IPS-NIHi7 (cell line): ENCODE data around the gene ZNF804A.

Source experiments
- DNase-seq: peaks from one replicate; pipeline ENCODE4 v3.0.0; 2012; ENCODE audit warnings: mixed read lengths; ENCODE audit errors: extremely low spot score

Gene ZNF804A

GRCh38 chr2:184598316-184599053 lies at the start of gene ZNF804A:
TSS of gene ZNF804A (plus strand) at chr2:184598529. CDS start at chr2:184598960, 431 bp downstream.
- peak; percentile 54 for DNase-seq

- no peak for DNase-seq
Observed at GRCh38 chr2:184549153-184549552, 49.2 kb upstream of the ZNF804A start.

- no peak for DNase-seq
Observed at GRCh38 chr2:184551626-184552025, 46.7 kb upstream of the ZNF804A start.

GRCh38 chr2:184554736-184555135 lies 43.6 kb upstream of the ZNF804A start:
- DNase-seq = no peak

GRCh38 chr2:184555352-184555751 lies 43.0 kb upstream of the ZNF804A start:
- DNase-seq = no peak

- DNase-seq = no peak
Observed at GRCh38 chr2:184556639-184557038, 41.7 kb upstream of the ZNF804A start.

- DNase-seq = no peak
Observed at GRCh38 chr2:184558713-184559464, 39.4 kb upstream of the ZNF804A start.

- no peak for DNase-seq
Observed at GRCh38 chr2:184560603-184561002, 37.7 kb upstream of the ZNF804A start.

- no peak for DNase-seq
Observed at GRCh38 chr2:184562532-184562931, 35.8 kb upstream of the ZNF804A start.

GRCh38 chr2:184564092-184564491 lies 34.2 kb upstream of the ZNF804A start:
- no peak for DNase-seq

- DNase-seq = no peak
Observed at GRCh38 chr2:184566716-184567115, 31.6 kb upstream of the ZNF804A start.

GRCh38 chr2:184577056-184577455 lies 21.3 kb upstream of the ZNF804A start:
- DNase-seq = no peak

- no peak for DNase-seq
Observed at GRCh38 chr2:184577743-184578142, 20.6 kb upstream of the ZNF804A start.

- no peak for DNase-seq
Observed at GRCh38 chr2:184579226-184579625, 19.1 kb upstream of the ZNF804A start.

- DNase-seq = no peak
Observed at GRCh38 chr2:184581391-184581790, 16.9 kb upstream of the ZNF804A start.

GRCh38 chr2:184589261-184589660 lies 9.1 kb upstream of the ZNF804A start:
- no peak for DNase-seq

GRCh38 chr2:184596819-184597411 lies 1.4 kb upstream of the ZNF804A start:
- DNase-seq = no peak

GRCh38 chr2:184597571-184597991 lies 748 bp upstream of the ZNF804A start:
- peak; percentile 40 for DNase-seq

GRCh38 chr2:184598002-184598315 lies 370 bp upstream of the ZNF804A start:
- DNase-seq = no peak

GRCh38 chr2:184599054-184599871 lies 934 bp downstream of the ZNF804A start:
- DNase-seq = no peak

- no peak for DNase-seq
Observed at GRCh38 chr2:184599872-184600222, 1.5 kb downstream of the ZNF804A start.

- DNase-seq = no peak
Observed at GRCh38 chr2:184602734-184603133, 4.4 kb downstream of the ZNF804A start.
